Colon (tissue), 2 donors: ENCODE measurements around the gene ADAM22.

Experiments used
- FAIRE-seq: peaks from 2 replicates; lab custom pipeline; 2012; peaks lifted over from hg19 to GRCh38; lab: Jason Lieb, UNC
- donor health status: control.
- donor health status: control.

The ADAM22 gene

DNA sequence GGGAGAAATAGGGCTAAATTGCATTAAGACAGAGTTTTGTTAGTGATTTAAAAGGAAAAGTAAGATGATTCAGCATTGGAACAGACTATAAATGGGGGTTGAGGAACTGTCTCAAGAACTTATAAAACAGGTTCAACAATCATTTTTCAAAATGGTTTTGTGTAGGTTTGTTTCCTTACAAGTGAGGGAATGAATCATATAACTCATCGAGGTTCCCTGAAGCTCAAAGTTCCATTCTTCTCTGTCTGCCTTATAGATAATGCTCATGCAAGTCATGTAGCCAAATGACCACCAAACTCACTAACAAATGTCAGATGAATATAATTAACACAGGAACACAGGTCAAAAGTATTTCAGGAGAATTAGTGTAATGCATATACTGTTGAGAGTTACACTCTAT is 27.7 kb downstream of the ADAM22 start:
- no peak for FAIRE-seq

DNA sequence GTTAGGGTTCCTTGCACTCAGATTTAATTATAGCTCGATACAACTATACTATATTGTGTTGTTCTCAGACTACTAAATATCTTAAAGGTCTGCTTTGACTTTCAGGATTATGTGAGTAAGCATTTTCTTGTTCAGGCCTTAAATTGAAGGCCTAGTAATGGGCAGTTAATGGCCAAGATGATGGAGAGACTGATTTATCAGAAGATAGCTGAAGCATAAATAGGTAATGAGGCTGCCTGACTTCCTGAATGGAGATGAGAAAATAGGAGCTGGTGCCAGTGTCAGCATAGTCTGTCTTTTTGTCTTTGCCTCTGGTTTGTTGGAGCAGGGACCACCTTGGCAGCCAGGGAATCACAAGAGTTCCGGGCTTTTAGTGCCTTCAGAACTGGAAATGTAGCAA is 32.2 kb downstream of the ADAM22 start:
- no peak for FAIRE-seq

DNA sequence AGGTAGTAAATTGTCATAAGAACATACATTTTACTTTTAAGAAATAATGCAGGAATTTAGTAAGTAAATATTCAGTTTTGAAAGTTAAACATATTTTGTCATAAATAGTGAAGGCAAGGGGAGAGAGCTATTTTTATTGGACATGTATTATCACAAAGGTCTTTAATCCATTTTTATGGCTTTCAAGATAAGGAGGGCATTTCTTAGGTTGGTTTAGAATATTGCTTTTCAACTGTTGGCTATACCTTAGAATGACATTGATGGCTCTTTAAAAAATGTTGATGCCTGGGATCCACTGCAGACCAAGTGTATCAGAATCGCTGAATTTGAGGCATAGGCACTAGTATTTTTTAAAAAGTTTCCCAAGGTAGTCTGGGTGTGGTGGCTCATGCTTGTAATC is 34.0 kb downstream of the ADAM22 start:
- no peak for FAIRE-seq

DNA sequence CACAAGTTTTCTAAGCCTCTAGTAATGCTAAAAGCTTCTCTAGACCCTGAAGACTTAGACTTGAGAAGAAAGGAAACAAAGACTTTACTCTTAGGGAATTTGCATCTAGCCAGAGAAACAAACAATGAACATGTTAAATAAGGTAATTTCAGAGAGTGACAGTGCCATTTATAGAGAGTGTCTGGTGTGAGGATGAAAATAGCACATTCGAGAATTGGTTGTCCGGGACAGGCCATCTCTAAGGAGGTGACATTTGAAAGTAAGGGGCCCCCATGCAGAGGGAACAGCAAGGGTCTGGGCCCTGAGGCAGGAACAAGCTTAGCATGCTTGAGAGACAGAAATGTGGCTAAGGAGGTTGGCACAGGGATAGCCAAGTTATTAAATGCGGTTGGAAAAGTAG is 48.1 kb downstream of the ADAM22 start:
- FAIRE-seq = no peak

DNA sequence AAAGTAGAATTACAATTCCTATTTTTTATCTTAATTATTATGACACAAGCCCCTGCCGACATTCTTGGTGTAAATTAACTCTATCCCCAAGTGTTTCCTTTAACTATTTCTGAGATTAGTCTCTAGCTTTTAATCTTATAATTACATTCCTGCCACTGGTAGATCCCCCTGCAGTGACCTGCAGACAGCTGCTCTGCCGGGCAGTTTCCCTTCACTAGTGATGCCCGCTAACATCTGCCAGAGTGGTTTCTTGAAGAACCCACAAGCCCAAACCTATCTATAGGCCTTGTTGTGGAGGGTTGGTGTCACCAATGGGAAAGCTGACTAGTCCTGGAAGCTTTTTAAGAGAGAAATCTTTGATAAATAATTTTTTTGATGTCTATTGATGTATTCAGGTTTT is 50.0 kb downstream of the ADAM22 start:
- FAIRE-seq = no peak

DNA sequence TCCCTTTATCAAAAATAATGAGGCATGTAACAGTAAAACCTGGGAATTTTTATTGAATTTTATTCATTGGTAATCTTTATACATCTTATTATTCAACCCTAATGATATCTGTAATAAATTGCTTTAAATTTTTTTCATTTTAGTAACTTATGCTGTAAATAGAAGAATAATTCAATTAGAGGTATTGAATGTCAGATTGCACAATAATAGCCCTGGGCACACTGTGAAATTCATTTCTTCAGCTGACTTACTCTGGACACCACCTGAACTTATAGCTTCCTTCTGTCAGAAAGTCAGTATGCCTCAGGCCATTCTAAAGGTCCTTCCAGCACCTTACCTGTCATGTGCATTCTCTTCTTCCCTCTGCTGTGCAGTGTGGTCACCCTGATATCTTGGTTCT is 59.2 kb downstream of the ADAM22 start:
- no peak for FAIRE-seq

DNA sequence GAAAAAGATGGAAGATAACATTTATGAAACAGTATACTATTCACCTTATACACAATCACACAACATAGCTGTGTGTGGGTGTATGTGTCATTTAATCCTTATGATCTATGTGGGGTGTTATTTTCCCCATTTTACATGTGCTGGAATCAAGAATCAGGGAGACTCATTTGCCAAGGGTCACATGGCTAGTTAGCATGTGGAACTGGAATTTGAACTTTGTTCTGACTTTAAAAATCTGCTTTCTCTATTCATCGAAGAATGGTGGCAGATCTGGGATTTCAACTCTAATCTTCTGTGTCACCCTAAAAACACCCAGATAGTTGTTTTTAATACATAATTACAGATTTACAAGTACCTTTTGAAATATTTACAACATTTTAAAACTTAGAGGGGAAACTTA is 65.2 kb downstream of the ADAM22 start:
- no peak for FAIRE-seq

DNA sequence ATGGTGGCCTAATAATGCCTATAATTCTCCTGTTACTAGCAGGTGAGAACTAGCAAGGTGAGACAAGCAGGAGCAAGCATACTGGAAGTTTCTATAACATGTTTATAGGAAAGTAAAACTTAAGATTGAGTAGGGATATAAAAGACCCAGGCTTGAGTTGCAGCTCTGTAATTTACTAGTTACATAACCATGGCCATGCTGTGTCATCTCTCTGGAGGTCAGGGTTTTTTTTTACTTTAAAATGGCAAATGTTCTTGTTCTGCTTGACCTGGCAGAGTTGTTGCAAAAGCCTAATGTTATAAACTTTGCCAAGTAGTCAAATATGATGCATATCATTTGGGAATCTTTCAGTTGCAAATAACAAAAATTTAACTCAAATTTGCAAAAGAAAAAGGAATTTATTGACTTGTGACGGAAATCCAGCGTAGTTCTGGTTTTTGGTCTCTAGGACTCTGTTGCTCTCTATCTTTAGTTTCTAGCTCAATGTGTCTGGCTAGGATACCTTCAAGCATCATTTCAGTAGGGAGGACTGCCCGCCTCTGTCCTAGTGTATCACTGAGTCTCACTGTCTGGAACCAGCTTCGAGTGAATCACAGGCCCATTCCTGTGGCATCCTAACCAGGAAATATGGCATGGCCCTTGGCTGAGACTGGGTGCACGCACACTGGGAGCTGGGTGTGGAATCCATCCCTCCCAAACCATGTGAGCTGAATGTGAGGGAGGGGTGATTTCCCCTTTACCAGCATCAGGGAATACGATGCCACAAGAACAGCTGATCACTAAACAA is 67.9 kb downstream of the ADAM22 start:
- no peak for FAIRE-seq

DNA sequence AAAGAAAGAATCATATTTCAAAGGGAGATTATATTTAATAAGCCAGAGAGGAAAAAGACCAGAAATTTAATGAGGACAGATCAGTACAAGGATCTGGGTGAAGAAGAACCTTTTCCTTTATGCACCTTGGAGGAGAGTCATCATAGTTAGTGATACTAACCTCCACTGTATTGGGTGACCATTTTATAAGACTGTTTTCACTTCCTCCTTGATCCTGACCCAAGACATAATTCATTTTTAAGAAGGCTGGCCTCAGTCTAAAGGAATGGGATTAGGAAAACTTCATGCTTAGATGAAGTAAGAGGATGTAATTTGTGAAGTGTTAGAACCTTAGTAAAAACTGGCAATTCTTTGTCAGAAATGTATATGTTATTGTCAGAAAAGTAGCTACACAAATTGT is 68.6 kb downstream of the ADAM22 start:
- FAIRE-seq = no peak

DNA sequence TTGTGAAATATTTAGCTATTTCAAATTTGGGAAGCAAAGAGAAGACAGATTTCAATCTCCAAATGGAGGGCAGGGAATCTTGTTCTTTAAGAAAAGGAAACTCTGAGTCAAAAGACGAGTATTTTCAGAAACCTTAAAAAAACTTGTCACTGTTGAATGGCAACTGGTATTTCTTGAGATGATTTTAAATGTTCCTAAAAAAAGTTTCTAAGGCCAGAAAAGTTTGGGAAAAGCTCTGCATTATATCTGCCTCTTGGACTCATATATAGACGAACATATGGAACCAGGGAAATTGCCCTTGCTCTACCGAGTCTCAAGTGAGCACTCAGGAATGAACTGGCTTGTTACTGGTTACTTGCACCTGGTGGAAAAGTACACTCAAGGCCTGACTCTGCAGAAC is 69.5 kb downstream of the ADAM22 start:
- FAIRE-seq = no peak

DNA sequence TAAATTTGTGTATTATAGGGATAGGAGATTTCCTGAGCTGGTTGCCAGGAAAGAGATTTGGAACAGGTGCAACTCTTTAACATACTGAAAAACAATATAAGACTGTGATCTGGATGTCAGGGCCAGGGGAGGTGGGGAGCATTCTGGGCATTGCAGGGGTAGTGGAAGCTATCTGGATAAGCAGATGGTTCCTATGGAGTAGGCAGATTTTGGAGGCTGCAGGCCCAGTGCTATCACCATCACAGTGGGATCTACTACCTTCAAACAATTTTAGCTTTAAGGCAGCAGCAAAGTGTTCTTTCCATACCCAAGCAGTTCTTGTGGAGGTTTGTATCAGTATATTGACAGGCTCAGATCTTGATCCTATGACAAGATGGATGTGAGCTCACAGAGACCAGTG is 71.1 kb downstream of the ADAM22 start:
- FAIRE-seq = no peak

DNA sequence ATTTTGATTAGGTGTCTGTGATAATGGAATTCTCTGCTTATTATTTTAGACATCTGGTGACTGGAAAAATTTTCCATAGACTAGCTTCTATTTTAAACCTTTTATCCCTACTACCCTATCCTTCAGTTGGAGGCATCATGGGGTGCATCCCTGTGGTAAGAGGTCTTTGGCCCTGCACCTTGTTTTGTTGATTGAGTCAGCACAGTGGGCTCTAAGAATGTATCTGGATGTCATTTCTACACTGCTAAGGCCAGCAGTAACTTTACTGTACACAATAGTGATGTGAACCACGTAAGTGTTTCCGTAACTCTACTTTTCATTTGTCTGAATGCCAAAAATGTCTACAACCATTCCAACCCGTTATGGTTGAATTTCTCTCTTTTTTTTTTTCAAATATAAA is 75.6 kb downstream of the ADAM22 start:
- no peak for FAIRE-seq

DNA sequence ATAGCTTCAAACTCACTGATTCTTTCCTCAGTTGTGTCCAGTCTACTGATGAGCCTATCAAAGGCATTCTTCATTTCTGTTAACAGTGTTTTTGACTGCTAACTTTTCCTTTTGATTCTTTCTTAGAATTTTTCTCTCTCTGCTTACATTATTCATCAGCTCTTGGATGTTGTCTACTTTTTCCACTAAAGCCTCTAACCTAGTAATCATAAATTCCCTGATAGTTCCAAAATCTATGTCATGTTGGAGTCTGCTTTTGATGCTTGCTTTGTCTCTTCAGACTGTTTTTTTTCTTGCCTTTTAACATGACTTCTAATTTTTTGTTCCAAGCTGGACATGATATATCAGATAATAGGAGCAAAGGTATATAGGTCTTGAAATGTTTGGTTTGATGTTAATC is 78.0 kb downstream of the ADAM22 start:
- no peak for FAIRE-seq

DNA sequence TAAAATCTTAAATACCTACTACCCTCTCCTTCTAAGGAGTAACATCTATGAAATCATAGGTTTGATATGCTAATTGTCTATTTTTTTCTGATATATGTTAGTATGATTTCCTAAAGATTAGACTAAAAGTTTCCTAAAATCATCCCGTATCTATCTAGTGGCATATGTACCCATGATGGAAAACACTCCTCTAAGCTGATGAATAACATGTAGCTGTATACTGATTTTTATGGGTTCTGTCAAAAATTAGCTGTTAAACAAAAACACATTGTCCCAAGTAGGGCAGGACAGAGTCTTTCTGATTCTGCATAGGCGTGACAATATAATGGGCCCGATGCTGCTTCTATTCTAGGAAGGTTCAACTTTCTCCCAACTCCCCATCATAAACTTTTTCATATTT is 79.9 kb downstream of the ADAM22 start:
- FAIRE-seq = no peak

DNA sequence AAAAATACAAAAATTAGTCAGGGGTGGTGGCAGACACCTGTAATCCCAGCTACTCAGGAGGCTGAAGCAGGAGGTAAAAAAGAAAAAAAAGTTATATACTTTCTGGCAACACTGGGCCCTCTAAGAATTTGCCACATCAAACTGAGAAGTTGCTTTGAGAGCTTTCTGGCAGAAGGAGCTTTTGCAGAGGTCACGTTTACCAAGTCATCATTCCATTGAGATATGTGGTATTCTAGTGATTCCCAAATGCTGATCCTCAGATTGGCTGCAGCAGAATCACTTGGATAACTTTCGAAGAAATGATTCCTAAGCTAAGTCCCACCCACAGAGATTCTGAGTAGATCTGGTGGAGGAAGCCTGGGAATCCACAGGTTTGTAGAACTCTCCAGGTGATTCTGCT is 80.5 kb downstream of the ADAM22 start:
- no peak for FAIRE-seq

DNA sequence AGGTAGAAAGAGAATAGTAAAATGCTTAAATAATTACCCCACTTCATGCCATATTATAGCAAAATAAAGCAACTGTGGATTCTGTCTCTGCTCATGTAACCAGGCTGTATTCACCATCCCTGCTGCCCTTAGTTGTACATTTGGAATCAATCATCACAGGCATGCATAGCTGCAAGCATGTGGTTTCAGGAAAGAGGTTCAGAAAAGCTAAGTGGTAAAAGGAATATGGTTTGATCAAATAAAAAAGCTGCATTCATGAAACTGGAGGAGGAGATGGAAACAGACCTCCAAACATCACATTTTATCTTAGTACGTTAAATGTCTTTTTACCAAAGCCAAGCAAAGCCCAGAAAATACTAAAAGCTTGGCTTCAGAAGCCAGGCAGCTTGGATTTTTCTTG is 81.3 kb downstream of the ADAM22 start:
- no peak for FAIRE-seq

DNA sequence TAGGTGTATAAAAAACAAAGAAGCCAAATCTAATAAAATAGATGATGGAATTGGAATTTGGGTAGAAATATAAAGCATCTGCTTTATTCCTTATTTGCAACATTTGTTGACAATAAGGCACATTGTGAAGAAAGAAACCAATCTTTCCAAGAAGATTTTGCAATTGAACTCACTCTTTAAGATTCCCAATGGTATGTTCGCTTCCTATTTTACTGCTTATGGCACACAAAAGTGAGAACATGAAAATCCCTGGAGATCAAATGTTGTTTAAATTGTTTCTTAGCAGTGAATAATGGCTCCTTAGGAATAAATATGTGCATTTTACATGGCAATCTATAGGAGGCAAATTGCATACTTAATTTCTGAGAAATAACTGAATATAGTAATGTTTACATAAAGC is 84.5 kb downstream of the ADAM22 start:
- FAIRE-seq = no peak

DNA sequence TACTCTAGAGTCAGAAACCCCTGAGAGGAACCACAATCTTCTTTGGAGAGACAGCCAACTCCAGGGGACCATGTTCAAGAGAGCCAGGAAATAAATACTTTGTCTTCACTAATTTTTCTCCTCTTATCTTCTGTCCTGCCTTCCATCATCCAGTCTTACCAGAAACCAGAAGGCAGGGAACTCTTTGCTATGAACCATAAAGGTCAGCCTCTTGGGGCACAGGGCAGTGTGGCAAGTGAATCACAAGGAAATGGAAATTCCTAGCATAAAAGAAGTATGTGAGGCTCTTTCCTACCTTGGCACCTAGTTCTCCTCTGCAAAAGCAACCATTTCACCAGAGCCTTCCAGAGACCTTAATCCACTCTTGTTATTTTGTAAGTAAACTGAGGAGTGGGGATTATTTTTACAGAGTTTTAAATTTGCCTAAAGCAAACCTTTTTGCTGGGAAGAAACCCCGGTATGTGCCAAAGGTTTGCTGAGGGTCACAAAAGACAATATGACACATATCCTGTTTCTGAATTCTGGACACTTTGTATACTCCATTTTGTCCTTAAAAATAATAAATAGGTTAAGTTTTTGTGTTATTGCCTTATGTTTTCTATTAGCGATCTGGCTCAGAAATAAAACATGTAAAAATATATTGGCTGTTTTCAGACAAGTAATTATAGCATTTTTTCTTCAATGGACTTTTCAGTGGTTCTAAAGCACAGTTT is 87.1 kb downstream of the ADAM22 start:
- FAIRE-seq = no peak

DNA sequence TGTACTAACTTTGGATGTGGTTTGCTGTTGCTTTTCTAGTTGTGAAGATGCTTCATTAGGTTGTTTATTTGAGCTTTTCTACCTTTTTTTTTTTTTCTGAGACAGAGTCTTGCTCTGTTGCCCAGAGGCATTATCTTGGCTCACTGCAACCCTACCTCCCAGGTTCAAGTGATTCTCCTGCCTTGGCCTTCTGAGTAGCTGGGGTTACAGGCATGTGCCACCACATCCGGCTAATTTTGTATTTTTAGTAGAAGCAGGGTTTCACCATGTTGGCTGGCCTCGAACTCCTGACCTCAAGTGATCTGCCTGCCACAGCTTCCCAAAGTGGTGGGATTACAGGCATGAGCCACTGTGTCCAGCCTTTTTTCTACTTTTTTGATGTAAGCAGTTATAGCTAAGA is 93.7 kb downstream of the ADAM22 start:
- no peak for FAIRE-seq

DNA sequence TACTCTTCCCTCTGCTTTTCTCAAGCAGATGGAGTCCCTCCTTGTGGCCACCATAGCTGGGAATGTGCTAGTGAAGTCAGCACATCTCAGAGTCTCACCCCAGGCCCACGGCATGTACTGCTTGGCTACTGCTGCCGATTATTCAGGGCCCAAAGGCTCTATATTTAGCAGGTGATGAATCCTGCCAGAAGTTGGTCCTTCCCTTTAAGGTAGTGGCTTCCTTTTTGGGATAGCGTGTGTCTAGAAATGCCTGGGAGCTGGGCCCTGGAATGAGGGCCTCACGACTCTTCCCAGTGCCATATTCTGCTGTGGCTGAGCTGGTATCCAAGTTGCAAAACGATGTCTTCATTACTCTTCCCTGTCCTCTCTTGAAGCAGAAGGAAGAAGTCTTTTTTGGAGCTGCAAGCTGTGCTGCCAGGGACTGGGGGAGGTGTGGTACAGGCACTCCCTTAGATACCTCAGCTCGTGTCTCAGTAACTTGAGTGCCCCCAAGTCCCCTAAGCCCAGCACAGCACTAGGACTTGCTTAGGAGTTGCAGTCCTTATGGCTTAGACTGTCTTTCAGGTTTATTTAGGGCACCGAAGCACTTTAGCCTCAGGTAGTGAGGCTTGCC is 100.1 kb downstream of the ADAM22 start:
- no peak for FAIRE-seq

DNA sequence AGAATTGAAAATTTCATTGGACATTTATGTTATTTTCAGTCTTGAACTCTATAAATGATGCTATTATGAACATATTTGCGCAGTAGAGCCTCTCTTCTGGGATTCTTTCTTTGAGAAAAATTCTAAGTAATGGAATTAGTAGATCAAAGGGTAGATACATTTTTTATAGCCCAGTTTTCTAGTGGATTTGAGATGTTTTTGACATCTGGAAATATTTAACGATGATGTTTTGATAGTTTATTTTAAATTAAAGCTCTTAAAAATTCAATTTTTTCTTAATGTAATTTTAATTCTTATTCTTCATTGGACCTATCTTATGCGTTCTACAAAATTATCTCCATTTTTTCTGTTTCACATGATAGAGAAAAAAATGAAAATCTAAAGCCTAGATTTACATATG is 103.0 kb downstream of the ADAM22 start:
- FAIRE-seq = no peak

DNA sequence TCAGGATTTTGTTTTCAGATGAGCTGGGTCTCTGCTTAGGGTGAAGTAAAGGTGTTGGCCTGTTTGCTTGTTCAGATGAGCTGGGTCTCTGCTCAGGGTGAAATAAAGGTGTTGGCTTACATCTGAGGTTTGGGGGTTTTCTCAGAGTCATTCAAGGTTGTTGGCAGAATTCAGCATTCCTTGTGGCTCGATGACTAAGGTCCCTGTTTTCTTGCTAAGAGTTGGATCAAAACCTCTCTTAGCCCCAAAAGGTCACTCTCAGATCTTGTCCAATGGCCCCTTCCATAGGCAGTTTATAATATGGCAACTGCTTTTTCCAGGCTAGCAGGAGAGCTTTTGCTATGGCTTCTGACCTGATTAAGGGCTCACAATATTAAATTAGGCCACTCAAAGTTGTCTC is 106.6 kb downstream of the ADAM22 start:
- no peak for FAIRE-seq

DNA sequence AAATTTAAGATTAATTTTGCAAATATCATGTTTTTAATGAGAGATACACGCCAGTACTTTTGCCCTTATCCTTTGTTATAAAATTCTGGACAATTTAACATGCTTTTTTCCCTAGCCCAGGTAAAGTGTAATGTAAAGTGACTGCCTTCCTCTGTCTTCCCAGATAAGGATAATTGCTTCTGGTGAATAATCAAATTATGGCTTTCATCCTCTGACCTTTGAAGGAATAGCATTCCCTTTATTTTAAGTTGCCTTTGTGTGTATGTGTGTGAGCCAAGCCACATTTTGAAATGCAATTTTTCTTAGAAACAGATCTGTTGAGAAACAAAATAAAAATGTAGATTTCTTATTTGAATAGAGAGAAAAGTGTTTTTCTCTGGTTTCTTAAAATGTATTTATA is 107.5 kb downstream of the ADAM22 start:
- no peak for FAIRE-seq

DNA sequence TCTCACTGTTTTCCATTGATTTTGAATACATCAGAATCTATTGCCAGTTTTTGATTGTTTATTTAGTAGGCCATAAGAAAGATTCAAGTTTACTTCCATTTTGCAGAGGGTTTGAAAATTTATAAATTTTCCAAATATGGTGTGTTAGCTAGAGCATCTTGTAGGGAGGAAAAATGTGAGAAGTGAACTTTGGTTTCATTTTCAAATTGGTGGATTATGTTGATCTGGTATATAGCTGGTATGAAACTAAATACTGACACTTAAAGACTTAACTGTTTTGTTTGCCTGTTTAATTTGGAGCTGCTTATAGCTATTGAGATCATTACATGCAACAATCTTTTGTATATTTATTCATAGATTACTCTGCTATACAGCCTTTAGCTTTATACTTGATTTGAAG is 108.1 kb downstream of the ADAM22 start:
- FAIRE-seq = no peak
